Activated T-helper 9 cell treated with anti-CD3 and anti-CD28 coated beads, Interleukin-2, amount 50 U/mL, for 16 hours (primary cell): Measurements from ENCODE around the gene VPS8.
"Not testable (repeated sequence)": the region's sequence is repeated elsewhere in the genome, so short reads cannot be mapped to it uniquely, and the experiment has no call there.

Experiments used
- DNase-seq: peaks from one replicate; pipeline ENCODE4 v3.0.0-alpha.2; 2020; ENCODE audit warnings: low read depth

The VPS8 gene

DNA sequence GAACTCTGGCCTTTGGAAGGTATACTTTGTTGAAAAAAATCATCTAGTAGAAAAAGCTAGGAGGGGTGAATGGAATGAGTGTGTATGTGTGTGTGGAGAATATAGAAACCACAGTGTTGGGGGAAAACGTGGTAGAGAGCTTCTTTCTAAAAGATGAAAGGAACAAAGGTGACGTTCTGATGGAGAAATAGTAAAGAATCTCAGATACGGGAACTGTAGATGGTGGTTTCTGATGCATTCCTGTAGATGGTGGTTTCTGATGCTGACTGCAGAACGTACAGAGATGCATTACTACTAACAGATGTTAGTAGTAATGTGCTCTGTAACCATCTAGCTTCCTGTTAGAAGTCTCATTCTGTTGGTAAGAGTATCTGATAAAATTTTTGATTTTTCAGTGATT is 60.2 kb downstream of the VPS8 start:
- DNase-seq = no peak

DNA sequence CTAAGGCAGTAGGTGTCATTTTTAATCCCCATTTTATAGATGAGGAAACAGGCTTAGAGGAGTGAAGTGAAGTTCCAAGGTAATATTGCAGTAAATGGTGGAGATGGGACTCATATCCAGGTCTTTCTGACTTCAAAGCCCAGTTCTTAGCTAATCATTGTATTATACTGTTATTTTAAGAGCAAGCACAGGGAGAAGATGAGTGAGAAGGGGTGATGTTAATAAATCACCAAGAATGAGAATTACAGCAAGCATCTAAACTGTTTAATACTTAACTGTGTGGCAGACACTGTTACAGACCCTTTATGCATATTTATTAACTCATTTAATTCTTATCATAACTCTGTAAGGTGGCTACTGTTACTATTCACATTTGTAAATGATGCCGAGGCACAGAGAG is 61.2 kb downstream of the VPS8 start:
- no peak for DNase-seq

DNA sequence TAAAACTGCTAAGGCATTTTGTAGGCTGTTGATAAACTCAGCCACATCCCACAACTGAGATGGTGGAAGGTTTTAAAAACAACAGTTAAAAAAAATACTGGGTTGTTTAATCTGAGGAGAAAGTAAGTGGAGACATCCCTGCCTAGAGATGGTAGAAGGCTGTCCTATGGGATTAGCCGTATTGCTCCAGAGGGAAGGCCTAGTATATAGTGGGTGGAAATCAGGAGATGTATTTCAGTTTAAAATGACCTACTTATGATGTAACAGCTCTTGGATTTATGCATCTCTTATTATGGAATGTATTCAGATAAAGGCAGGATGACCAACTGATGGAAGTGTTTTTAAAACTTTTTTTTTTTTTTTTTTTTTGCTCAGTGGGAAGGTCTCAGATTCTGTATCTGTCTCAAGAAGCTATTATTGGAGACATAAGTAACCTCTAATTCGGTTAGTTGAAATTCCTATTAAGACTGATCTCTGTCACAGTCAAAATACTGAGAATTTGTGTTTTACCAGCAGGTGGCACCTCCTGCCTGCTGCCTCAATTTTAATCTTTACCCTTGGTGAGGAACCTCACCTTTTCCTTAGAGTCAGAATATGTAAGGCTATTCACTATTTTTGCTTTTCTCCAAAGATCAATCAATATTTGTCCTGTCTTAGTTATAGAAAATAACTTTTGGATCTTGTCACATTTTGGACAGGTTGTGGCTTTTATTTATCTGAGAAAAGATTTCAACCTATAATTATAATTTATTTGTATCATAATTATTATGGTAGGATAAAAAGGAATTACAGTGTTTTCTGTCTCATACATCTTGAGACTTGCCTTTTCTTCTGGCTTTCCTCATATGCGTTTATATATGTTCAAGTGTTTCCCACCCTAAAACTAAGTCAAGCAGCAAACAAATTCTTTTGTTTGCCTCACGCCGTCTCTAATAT is 63.0 kb downstream of the VPS8 start:
- DNase-seq = no peak

DNA sequence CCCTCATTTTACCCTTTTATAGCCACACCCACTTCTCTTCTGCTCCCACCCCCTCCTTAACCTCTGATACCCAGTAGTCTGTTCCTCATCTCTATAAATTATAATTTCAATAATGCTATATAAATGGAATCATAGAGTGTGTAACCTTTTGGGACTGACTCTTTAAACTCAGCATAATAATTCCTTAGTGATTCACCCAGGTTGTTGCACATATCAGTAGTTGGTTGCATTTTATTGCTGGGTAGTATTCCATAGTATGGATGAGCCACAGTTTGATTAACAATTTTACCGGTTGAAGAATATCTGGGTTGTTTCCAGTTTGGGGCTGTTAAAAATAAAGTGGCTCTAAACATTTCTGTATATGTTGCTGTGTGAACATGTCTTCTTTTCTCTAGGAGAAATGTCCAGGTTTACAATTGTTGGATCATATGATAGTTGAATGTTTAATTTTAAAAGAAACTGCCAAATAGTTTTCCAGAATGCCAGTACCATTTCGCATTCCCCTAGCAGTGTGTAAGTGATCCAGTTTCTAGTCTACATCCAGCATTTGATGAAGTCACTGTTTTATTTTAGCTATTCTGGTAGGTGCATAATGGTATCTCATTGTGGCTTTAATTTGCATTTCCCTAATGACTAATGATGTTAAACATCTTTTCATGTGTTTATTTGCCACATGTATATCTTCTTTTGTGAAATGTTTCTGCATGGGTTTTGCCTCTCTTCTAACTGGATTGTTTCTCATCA is 68.5 kb downstream of the VPS8 start:
- DNase-seq = no peak

DNA sequence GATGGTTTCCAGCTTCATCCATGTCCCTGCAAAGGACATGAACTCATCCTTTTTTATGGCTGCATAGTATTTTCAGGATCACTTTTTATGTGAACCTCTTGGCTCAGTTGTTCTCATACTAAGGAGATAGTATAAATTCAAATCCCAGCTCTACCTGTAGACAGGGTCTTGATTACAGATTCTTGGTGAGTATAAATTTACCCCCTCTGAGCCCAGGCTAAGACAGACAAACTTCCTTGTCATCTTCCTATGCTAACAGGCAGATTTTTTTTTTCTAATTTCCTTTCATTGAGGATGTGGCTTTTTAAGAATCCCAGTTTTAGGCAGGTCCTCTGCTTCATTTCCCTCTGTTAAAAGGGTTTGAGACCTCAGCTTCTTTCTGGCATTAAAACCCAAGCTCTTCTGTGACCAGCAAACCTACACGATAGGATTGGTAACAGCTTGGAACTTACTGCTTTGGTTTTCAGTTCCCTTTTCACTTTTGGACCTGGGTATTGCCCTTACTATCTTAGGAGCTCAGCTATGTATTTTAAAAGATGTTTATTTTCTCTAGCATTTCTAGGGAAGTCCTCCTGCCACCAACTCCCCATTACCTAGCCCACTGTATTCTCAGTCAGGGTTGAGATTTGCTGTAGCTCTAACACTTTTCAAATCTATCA is 72.5 kb downstream of the VPS8 start:
- DNase-seq = no peak

DNA sequence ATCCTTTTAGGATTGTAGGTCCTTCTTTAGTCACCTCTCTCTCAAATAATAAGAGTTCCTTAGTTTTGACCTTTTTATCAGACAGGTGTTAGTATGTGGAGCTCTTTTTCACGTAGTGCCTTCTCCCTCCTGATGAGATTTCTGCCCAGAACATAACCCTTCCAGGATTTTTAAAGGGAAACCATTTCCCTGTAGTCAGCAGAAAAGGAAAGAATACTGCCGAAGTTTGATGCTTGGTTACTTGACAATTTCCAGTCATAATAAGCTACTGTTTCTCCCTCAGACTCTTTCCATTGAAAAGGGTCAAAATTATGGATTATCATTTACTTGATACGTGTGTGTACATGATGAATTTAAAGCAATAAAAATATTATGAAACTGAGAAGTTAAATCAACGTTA is 73.1 kb downstream of the VPS8 start:
- no peak for DNase-seq

DNA sequence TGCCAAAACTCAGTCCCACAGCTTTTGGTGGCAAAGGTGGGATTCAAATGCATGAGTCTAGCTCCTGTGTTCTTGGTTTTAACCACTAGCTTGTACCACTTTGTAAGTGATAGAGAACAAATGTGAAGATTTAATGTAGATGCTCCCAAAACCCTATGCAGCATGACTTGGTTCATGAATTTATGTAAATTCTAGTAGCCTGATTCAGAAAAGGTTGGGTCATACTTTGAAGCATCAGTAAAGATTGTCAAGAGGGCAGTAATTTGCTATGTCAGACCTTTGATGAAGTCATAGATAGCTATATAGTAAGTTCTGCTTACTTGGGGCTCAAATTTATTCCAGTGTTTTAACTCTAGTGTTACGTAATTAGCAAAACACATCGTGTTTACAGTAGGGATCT is 75.6 kb downstream of the VPS8 start:
- no peak for DNase-seq

DNA sequence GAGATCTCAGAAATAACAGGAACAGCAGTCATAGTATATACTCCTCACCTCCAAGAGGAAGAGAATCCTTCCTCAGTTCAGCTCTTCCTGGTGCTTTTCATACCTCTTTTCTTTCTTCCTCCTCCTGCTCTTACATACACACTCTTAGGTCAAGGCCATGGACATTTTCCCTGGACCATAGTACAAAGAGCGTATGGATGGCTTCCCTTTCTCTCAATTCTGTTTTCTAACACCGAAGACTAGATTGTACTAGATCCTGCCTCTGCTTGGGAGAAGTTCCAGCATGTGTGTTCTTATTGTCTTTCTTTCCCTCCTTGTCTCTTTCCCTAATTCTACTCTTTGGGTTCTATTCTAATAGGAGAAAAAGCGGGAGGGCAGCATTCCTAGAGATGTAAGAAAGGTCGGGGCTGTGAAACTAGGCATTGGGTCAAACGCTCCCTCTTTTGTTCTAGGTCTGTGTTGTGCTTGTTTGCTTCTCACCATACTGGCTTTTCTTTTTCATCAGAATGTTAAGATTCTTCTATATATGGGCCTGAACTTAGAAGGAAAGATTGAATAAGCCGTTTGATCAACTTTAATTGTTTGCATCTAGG is 77.4 kb downstream of the VPS8 start:
- no peak for DNase-seq

DNA sequence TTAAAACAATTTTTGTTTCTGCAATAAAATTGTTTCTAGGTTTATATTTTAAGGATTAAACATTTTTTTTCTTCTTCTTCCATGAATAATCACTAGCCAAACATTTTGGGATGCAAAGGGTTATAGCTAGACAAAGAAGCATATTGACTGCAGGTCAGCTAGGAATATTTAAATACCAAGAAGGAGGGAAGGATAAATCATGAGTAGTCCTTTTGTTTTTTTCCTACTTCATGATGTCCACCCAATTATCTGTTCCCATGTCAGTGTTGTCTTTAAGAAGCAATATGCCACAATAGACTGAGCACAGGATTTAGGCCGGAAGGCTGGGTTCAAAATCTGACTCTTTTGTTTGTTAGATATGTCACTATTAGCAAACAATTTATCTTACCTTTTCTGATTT is 82.1 kb downstream of the VPS8 start:
- DNase-seq = no peak

DNA sequence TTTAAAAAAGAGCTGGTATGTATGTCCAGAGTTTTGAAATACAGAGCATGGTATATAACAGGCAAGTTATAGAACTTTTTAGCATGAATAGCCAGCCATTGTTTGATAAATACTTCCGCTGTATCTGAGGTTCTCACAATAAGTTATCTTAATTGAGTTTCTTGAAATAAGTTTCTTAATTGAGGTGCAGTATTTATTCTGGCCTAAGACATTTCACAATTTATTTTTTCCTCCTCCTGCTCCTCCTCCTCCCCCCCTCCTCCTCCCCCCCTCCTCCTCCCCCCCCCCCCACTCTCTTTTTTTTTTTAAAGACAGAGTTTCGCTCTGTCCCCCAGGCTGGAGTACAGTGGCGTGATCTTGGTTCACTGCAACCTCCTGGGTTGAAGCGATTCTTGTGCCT is 83.4 kb downstream of the VPS8 start:
- no peak for DNase-seq

DNA sequence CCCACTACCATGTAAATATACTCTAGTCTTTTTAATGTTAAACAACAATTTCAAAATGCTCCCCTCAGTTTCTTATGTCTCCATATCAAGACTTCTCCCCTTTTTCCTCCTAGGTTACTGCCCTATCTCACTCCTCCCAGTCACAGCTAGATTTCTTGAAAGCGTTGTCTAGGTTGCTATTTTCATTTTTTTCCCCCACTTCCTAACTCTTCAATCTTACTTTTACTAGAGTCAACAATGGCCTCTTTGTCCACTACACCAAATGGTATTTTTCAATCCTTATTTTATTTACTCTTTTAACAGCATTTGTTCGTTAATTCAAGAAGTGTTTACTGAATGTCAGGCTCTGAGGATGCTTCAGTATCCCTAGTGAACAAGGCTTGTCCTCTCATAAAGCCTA is 84.4 kb downstream of the VPS8 start:
- DNase-seq = no peak

DNA sequence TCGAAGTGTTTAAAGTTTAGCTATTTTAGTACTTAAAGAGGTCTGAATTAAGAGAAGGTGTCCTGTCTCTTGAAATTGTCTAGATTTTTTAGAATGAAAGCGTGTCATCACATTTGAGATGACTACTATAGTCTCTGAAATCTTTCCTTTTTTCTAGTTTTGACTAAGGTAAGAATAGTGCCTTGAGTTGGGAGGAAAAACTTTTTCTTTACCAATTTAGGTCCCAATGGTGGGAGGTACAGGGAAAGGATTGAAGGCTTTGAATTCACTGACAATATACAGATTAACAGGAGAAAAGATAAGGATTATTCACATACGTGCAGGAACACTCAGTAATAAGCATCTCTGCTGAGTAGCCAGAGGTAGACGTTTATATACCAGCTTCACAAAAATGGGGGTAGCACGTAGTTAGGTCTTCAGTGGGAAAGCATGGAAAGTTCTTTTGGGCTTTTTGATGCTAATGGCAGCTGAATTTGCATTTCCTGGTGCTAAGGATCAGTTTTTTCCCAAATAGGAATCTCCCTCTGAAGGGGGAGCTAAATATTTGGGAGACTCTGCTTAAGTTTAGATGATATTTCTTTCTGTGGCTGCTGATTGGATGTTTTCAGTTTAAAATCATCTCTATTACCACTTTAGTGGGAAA is 88.1 kb downstream of the VPS8 start:
- DNase-seq = no peak

DNA sequence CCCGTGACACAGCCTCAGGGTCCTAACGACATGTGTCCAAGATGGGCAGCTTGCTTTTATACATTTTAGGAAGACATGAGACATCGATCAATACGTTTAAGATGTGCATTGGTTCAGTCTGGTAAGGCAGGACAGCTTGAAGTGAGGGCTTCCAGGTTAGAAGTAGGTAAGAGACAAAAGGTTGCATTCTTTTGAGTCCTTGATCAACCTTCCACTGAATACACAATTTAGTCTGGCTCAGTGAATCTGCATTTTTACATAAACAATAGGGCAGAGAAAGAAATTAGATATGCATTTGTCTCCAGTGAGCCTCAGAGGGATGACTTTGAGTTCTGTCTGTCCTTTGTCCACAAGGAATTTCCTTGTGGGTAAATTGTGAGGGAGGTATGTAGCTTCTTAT is 95.1 kb downstream of the VPS8 start:
- DNase-seq = not testable (repeated sequence)

DNA sequence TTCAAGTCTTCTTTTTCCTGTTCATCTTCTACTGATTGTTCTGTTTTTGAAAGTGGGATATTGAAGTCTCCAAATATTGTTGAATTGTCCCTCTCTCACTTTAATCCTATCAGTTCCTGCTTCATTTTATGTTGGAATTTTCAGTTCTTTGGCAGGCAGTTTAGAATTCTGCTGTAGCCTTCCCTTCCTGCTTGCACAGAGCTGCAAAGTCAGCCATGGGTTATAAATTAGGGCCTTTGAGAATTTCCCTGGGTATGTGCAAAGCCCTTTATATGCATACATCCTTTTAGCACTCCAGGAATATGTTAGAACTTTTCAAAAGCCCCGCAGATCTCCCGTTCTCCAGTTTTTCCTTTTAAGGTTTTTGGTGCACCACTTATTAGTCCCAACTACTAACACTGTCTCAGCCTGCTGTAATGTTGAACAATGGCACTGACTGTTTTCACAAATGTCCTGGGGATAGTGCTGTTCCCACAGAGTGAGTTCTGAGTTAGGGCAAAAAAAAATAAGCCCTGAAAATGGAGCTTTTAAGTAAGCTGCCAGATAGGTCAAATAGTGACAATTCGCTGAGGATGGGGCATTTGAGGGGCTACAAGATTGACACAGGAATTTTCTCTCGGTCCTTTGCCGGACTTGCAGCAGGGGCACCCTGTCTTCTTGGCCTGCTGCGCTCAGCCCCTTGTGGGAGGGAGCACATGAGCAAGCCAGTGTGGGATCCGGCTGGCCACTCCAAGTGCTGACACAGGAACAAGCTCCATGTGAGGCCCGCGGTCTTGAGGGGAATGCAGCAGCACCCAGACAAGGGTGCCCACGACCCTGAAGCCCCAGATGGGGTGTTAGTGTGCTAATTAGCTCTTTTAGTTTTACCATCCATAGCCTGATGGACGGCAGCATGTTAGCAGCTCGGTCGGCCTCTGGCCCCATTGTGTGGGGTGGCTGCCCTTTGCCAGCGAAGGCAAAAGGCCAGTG is 96.0 kb downstream of the VPS8 start:
- DNase-seq = no peak

DNA sequence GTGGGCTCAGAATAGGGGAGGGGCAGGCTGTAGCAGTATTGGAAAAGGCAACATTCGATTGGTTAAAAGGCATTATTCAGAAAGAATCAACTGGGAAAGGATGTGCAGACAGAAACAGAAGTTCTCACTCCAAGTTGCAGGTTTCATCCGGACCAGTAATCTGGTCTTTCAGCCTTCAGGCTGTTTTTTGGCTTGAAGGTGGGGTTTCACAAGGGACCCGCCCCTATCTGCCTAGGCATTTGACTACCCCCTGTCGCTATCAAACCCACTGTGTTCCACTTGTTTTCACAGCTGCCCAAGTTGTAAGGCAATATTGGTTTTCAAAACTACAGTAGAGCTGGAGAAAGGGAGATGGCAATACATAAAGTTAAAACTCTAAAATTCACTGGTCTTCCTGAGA is 96.9 kb downstream of the VPS8 start:
- DNase-seq = no peak

DNA sequence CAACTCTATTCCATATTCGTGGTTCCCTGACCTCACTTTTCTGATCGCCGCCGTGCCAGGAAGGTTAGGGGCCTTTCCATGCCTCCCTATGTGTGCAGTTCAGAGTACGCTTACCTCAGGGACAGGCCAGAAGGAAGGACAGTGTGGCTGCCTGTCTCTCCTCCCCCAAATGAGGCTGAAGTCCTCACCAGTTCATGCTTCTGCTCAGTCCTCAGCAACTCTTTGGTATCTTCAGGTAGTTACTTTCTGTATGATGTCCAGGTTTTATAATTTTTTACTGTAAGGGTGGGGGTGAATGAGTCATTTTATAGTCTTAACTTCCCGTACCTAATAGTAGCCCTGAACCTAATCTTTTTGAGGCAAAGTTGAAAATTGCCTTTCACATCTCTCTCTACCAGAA is 98.7 kb downstream of the VPS8 start:
- DNase-seq = no peak

DNA sequence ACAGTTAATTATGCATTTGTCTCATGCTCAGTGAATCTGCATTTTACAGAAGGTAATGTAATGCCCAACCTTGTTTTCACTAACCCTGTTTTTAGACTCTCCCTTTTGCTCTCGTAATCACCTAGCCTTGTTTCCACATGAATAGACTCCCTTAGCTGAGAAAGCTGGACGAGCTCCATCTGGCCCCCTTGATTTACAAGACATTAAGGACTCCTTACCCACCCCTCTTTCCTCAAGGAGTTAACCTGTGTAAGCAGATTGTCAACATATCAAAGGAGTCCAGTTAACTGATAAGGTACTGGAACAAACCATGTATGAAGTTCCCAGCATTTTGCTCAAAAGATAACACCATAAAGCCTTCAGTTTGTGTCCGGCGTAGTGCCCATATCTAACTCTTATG is 99.6 kb downstream of the VPS8 start:
- no peak for DNase-seq

DNA sequence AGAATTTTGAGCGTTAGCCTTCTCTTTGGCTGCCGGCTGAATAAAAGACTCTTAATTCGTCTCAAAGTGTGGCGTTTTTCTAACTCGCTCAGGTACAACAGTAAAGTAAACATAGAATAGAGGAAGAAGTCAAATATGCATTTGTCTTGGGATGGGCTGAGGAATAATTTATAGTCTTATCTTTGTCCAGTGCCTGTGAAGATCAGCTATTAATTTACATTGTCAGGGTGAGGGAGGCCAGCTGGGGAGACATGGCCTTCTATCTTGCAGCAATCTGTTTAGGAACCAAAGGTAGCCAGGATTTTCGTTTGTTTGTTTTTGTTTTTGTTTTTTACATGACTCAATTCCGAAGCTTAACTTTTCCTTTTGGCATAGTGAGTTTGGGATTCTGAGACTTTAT is 100.2 kb downstream of the VPS8 start:
- DNase-seq = no peak

DNA sequence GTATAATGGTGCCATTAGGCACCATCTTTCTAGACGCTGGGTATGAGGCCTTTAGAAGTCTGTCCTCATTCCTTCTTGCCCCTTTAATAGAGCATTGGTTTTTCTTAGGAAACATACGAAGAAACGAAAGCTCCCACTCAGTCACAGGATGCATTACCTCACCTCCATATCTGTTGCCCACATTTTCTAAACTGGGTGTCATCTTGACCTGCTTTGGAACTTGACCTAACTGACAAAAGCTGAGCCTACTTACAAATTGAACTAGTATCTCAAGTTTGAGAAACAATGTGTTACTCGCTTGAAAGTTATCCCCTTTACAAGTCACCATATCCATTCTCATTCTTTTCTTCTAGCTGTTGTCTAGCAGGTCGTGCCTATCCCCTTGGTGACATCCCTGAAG is 102.7 kb downstream of the VPS8 start:
- DNase-seq = no peak

DNA sequence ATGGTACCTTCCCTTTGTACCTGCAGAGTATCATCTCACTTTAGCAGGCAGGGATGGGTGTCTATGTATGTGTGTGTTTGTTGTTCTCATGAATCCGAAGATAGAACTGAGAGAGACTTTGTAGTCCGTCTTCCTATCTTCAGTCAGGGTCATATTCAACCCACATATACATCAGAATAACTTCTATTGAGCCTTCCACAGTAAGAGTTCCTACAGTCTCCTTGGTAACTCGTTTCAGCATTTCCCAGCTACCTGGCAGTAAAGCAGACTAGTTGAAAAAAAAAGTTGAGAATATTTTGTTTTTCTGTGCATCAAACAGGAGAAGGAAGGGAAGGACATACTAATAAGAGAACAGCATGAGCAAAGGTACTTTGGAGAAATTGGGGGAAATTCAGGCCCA is 106.8 kb downstream of the VPS8 start:
- no peak for DNase-seq

DNA sequence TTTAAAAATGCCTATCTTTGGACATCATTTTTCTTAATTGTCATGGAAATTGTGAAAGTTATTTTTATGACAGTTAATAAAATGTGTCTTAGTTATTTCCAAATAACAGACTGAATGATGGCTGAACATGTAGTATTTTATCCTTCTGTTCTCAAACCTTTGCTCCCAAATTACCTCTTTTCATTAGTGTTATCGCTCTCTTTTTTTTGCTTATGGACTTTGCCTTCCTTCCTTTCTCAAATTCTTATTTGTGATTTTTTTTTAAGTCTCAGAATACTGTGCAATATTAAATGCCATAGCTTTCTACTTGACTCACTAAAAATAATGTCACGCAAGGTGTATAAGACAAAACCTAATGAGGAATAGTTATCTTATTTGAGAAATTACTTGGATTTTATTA is 107.7 kb downstream of the VPS8 start:
- DNase-seq = no peak
